SK-N-SH (cell line): Measurements from ENCODE around the gene RBBP5.

Experiments used
- CTCF ChIP-seq: fragments of 200-600 bp; sonication (generic); IDR thresholded peaks from 2 replicates; pipeline ENCODE4 v1.6.1; 2017; ENCODE audit warnings: antibody characterized with exemption, mild to moderate bottlenecking, moderate library complexity
- EP300 ChIP-seq, 2 experiments: IDR thresholded peaks; 2 replicates each; pipeline versions ENCODE4 v1.4.0 to v1.6.1; 2012; ENCODE audit warnings: borderline replicate concordance in 1 of 2, low read depth in 1 of 2, low read length in 1 of 2
- EZH2phosphoT487 ChIP-seq: fragments of 200-600 bp; sonication (generic); IDR thresholded peaks from 2 replicates; pipeline ENCODE4 v1.6.1; 2017; ENCODE audit warnings: low read depth, mixed run types, mild to moderate bottlenecking, antibody characterized with exemption, moderate library complexity, borderline replicate concordance
- FOXM1 ChIP-seq: IDR thresholded peaks from 2 replicates; pipeline ENCODE4 v1.4.0; 2012; ENCODE audit warnings: low read depth, mild to moderate bottlenecking
- GABPA ChIP-seq: IDR thresholded peaks from 2 replicates; pipeline ENCODE4 v1.4.0; 2012; ENCODE audit warnings: low read depth, mild to moderate bottlenecking
- JUND ChIP-seq: IDR thresholded peaks from 2 replicates; pipeline ENCODE4 v1.4.0; 2012
- POLR2AphosphoS5 ChIP-seq: IDR thresholded peaks from 2 replicates; pipeline ENCODE4 v1.6.1; 2012; ENCODE audit warnings: low read depth, low read length
- SIN3A ChIP-seq: IDR thresholded peaks from 2 replicates; pipeline ENCODE4 v1.6.1; 2012; ENCODE audit warnings: low read depth, mild to moderate bottlenecking, low read length, moderate library complexity, borderline replicate concordance
- SMC3 ChIP-seq: IDR thresholded peaks from 2 replicates; pipeline ENCODE4 v1.6.1; 2012; ENCODE audit warnings: low read depth, low read length, improper control_type of control experiment
- USF1 ChIP-seq: IDR thresholded peaks from 2 replicates; pipeline ENCODE4 v1.4.0; 2012; ENCODE audit warnings: low read depth, borderline replicate concordance
- USF2 ChIP-seq: fragments of 150-350 bp; IDR thresholded peaks from 2 replicates; pipeline ENCODE4 v1.6.1; 2017; ENCODE audit warnings: antibody characterized with exemption, low read length, low read depth, borderline replicate concordance

GRCh38 chr1:205068001-205068400 lies 53.8 kb downstream of the RBBP5 start:
- TF ChIP-seq POLR2AphosphoS5 = no peak
- no peak for TF ChIP-seq CTCF
- no peak for TF ChIP-seq EZH2phosphoT487
- no peak for TF ChIP-seq EP300 (IDR thresholded peaks at IDR 0.05; ENCODE audit: borderline replicate concordance in 1 of 2, low read depth in 1 of 2, low read length in 1 of 2)
- TF ChIP-seq SMC3 = no peak
- TF ChIP-seq FOXM1 = no peak
- TF ChIP-seq USF2 = no peak
- TF ChIP-seq GABPA = no peak
- no peak for TF ChIP-seq SIN3A
- TF ChIP-seq JUND = no peak
- no peak for TF ChIP-seq USF1
